GM18519 (cell line): ENCODE results near the gene KRTAP9-6.
"Not testable (repeated sequence)": the region's sequence is repeated elsewhere in the genome, so short reads cannot be mapped to it uniquely, and the experiment has no call there.

Source experiments
- ATAC-seq: cut with Tn5 transposase; IDR thresholded peaks from one replicate; pipeline ENCODE4 v1.9.1; 2021; ENCODE audit warnings: mild to moderate bottlenecking, moderate library complexity; ENCODE audit not compliant: unreplicated experiment, low FRiP score

The KRTAP9-6 gene, protein sequence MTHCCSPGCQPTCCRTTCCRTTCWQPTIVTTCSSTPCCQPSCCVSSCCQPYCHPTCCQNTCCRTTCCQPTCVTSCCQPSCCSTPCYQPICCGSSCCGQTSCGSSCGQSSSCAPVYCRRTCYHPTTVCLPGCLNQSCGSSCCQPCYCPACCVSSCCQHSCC

GRCh38 chr17:41265078-41265477, at the start of gene KRTAP9-6:
Gene KRTAP9-6, plus strand, starts transcription at chr17:41265378. Its CDS starts 0 bp downstream, at chr17:41265378.
- no peak for ATAC-seq

- ATAC-seq, result no peak
Observed at GRCh38 chr17:41215681-41216080, 49.5 kb upstream of the KRTAP9-6 start.

- ATAC-seq, result no peak
Observed at GRCh38 chr17:41223821-41224220, 41.4 kb upstream of the KRTAP9-6 start.

- no peak for ATAC-seq
Observed at GRCh38 chr17:41226051-41226450, 39.1 kb upstream of the KRTAP9-6 start.

- ATAC-seq, result not testable (repeated sequence)
Observed at GRCh38 chr17:41226598-41227095, 38.5 kb upstream of the KRTAP9-6 start, which contains the start of gene KRTAP9-2. Gene KRTAP9-2, plus strand, starts transcription at chr17:41226648. Its CDS starts 7 bp downstream, at chr17:41226655.

GRCh38 chr17:41230094-41230493, 35.1 kb upstream of the KRTAP9-6 start:
- ATAC-seq, result no peak

DNA sequence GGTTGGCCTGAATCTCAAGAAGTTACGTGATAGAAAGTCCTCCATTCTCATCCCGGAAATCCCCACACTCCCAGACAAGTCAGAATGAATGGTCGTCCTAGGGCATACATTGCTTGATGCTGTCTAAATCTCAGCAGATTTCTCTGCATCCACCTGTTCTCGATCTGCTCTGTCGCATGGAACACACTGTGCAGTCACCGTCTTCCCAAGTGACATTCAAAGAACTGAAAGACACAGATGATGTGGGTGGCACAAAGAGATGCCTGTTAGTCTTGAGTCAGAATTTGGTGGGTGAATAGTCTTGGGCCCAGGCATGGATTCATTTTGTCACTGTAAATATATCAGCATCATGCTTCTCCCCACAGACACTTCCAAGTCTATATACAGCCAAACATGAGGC, 33.4 kb upstream of the KRTAP9-6 start:
- ATAC-seq, result no peak

DNA sequence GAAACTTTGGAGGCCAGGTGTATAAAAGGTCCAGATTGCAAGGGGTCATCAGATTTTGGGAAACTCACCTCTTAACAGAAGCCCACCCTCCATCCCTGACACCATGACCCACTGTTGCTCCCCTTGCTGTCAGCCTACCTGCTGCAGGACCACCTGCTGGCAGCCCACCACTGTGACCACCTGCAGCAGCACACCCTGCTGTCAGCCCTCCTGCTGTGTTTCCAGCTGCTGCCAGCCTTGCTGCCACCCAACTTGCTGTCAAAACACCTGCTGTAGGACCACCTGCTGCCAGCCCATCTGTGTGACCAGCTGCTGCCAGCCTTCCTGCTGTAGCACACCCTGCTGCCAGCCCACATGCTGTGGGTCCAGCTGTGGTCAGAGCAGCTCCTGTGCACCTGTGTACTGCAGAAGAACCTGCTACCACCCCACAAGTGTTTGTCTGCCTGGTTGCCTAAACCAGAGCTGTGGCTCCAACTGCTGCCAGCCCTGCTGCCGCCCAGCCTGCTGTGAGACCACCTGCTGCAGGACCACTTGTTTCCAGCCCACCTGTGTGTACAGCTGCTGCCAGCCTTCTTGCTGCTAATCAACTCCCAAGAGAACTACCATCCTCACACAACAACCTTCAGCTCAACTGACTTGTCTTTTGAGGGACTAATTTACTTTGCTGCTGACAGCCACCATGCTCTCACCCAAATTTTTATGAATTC, 32.6 kb upstream of the KRTAP9-6 start, which contains the start of gene KRTAP9-3:
KRTAP9-3 (plus strand) TSS at position 51 of the 707 bp plus-strand sequence; CDS start at position 104, 53 bp downstream.
- not testable (repeated sequence) for ATAC-seq

- ATAC-seq, result not testable (repeated sequence)
Observed at GRCh38 chr17:41237116-41237515, 28.1 kb upstream of the KRTAP9-6 start.

GRCh38 chr17:41237949-41238437, 27.2 kb upstream of the KRTAP9-6 start, which contains the start of gene KRTAP9-8:
Gene KRTAP9-8, plus strand, starts transcription at chr17:41237999. Its CDS starts 53 bp downstream, at chr17:41238052.
- not testable (repeated sequence) for ATAC-seq

DNA sequence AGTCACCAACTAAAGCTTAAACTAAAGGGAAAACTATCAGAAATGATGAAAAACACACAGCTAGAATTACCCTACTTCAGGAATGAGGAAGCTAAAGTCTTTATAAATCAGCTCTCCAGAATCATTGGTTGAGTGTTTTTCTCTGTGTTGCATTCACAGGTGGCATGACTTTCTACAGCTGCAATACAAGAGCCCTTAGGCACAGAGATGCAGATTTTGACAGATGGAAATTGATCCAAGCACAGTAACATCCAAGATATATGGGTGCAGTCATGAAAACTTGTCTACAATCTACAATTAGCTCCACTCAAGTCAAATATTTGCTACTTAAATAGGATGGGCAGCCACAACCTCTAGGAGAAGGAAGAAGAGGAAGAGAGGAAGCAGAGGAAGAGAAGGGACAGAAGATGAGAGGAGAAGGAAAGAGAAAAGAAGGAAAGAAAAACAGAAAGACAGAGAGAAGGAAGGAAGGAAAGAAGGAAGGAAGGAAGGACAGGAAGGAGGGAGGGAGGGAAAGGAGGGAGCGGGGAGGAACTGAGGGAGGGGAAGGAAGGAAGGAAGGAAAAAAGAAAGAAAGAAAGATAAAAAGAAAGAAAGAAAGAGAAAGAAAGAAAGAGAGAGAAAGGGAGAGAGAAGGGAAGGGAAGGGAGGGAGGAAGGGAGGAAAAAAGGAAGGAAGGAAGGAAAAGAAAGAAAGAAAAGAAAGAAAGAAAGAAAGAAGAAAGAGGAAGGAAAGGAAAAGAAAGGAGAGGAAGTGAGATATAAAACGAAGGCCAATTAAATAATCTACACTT, 18.0 kb upstream of the KRTAP9-6 start:
- ATAC-seq, result not testable (repeated sequence)

- ATAC-seq, result not testable (repeated sequence)
Observed at GRCh38 chr17:41249637-41250240, 15.4 kb upstream of the KRTAP9-6 start, which contains the start of gene KRTAP9-4. Gene KRTAP9-4, plus strand, starts transcription at chr17:41249687. Its CDS starts 34 bp downstream, at chr17:41249721.

DNA sequence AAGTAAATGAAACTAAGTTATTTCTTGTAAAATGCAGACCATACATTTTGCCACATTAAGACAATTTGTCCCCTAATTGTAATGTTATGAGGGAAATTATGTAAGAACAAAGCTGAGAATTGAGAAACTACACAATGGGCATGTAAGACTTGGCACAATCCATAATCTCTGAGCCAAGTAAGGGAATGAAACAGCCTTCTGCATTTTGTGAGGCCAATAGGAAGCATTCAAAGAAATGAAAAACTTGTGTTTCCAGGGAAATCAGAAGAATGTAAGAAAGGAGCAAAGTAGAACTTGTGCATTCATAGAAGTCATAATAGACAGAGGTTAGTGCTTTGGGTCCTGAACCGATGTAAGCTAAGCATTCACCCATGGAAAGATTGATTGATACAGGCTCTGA, 13.9 kb upstream of the KRTAP9-6 start:
- ATAC-seq, result no peak

DNA sequence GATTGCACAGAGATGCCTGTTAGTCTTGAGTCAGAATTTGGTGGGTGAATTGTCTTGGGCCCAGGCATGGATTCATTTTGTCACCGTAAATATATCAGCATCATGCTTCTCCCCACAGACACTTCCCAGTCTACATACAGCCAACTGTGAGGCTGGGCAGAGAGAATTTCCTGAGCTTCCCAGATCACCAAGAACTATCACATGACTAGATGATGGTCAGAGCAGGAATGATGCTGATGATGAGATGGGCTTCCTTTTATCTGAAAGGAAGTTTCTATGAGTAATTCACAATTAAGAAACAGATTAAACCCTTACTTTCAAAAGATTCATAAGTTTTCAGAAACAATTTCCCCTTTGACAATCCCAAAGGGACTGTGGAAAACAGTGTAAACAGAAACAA, 10.3 kb upstream of the KRTAP9-6 start:
- no peak for ATAC-seq

DNA sequence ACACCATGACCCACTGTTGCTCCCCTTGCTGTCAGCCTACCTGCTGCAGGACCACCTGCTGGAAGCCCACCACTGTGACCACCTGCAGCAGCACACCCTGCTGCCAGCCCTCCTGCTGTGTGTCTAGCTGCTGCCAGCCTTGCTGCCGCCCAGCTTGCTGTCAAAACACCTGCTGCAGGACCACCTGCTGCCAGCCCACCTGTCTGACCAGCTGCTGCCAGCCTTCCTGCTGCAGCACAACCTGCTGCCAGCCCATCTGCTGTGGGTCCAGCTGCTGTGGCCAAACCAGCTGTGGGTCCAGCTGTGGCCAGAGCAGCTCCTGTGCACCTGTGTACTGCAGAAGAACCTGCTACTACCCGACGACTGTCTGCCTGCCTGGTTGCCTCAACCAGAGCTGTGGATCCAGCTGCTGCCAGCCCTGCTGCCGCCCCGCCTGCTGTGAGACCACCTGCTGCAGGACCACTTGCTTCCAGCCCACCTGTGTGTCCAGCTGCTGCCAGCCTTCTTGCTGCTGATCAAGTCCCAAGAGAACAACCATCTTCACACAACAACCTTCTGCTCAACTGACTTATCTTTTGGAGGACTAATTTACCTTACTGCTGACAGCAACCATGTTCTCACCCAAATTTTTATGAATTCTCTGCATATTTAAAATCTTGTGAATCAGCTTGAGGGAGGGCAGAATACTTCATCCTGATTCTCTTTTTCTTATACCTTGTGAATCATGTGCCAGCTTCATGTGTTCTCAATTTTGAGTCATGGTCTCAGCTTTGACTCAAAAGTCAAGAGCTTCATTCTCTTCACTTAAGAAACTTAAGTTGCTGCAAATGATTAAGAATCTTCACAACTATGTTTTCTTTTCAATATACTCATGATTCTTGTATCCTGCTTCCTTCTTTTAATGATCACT, 9.5 kb upstream of the KRTAP9-6 start, which contains the start of gene KRTAP9-9:
KRTAP9-9 (plus strand) TSS at position 4 of the 910 bp plus-strand sequence.
- not testable (repeated sequence) for ATAC-seq

GRCh38 chr17:41256291-41256685, 8.9 kb upstream of the KRTAP9-6 start:
- ATAC-seq, result no peak

DNA sequence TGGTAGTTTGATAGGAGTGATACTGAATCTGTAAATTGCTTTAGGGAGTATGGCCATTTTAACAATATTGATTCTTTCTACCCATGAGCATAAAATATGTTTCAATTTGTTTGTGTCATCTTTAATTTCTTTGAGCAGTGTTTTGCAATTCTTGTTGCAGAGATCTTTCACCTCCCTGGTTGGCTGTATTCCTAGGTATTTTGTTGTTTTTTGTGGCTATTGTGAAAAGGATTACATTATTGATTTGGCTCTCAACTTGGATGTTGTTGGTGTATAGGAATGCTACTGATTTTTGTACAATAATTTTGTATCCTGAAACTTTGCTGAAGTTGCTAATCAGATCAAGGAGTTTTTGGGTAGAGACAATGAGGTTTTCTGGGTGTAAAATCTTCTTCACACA, 6.8 kb upstream of the KRTAP9-6 start:
- ATAC-seq, result no peak

GRCh38 chr17:41263212-41263611, 2.0 kb upstream of the KRTAP9-6 start:
- no peak for ATAC-seq

DNA sequence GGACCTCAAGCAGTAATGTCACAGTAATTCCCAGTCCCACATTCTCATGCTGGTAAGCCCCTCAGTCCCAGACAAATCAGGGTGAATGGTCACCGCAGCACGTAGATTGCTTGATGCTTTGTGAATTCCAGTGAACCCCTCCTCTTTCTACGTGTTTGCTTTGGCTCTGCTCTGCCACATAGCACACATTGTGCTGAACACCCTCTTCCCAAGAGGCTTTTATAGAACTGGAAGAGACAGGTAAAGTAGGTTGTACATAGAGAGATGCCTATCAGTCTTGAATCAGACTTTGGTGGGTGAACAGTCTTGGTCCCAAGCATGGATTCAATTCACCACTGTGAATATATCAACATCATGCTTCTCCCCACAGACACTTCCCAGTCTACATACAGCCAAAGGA, 579 bp upstream of the KRTAP9-6 start:
- ATAC-seq, result no peak
